B cell (primary cell): Measurements from ENCODE around the gene CLASRP. TPM values are rescaled to one million over a fixed set of nuclear protein-coding genes. Genes with fewer than 3 reads are reported as not detected.
A peak's percentile ranks its signal among the peaks of the same experiment; 100 is the strongest.

Experiments used
- ATAC-seq: fragments of 200-7000 bp; cut with Tn5 transposase; one replicate; pipeline ENCODE4 v1.10.0; 2021; ENCODE audit warnings: low read depth, mild to moderate bottlenecking, moderate number of reproducible peaks, moderate library complexity
- CTCF ChIA-PET: fragments of 350-600 bp; sonication (Branson Sonifier 250); formaldehyde crosslinking; loops from one replicate; lab custom pipeline; 2021; ENCODE audit warnings: antibody characterized with exemption, inconsistent platforms; lab: Charles Lee
- POLR2A ChIA-PET: fragments of 350-600 bp; sonication (Branson Sonifier 250); formaldehyde crosslinking; loops from one replicate; lab custom pipeline; 2021; ENCODE audit warnings: antibody characterized with exemption; lab: Charles Lee
- DNase-seq: peaks from one replicate; pipeline ENCODE4 v3.0.0; 2013
- H2AFZ ChIP-seq: 2 replicates; pipeline ENCODE4 v1.6.1; 2012; ENCODE audit warnings: mild to moderate bottlenecking, low read depth, low read length; ENCODE audit not compliant: insufficient read depth, poor library complexity, severe bottlenecking
- H3K27ac ChIP-seq, 2 donors: 1 replicate in 1 of 2; 2 replicates in 1 of 2; pipeline ENCODE4 v1.5.1; 2012 to 2013; ENCODE audit warnings: low read length in 2 of 2, mild to moderate bottlenecking in 2 of 2, moderate library complexity in 1 of 2
- H3K27me3 ChIP-seq, 4 experiments: fragments of 200-600 bp in 1 of 4; sonication (generic) in 1 of 4; replicated peaks in 1 of 4; 1 replicate in 2 of 4; 2 replicates in 2 of 4; pipeline versions ENCODE4 v1.6.1 to v1.7.0; 2013 to 2016; ENCODE audit warnings: low read length in 3 of 4, mild to moderate bottlenecking in 2 of 4, mixed read lengths in 1 of 4, moderate library complexity in 1 of 4; ENCODE audit not compliant: insufficient read depth in 4 of 4, control insufficient read depth in 3 of 4; ENCODE audit errors: control extremely low read depth in 1 of 4
- H3K36me3 ChIP-seq, 2 experiments: replicated peaks in 1 of 2; 1 replicate in 1 of 2; 2 replicates in 1 of 2; pipeline versions ENCODE4 v1.6.1 to v1.7.1; 2013; ENCODE audit warnings: low read length in 1 of 2; ENCODE audit not compliant: insufficient read depth in 2 of 2, control insufficient read depth in 1 of 2; ENCODE audit errors: control extremely low read depth in 1 of 2, extremely low read depth in 1 of 2
- H3K4me1 ChIP-seq, 2 donors: fragments of 200-600 bp in 1 of 2; sonication (generic) in 1 of 2; 1 replicate in 1 of 2; 2 replicates in 1 of 2; pipeline versions ENCODE4 v1.5.1 to v1.6.1; 2013 to 2017; ENCODE audit warnings: low read length in 2 of 2; ENCODE audit not compliant: control insufficient read depth in 2 of 2, insufficient read depth in 2 of 2
- H3K4me2 ChIP-seq: replicated peaks from 2 replicates; pipeline ENCODE3; 2012; ENCODE audit warnings: mild to moderate bottlenecking, low read depth, low read length; ENCODE audit not compliant: poor library complexity, severe bottlenecking
- H3K4me3 ChIP-seq, 5 experiments: fragments of 200-600 bp in 1 of 5; sonication (generic) in 1 of 5; 1 replicate in 3 of 5; 2 replicates in 2 of 5; pipeline versions ENCODE4 v1.5.1 to v1.7.0; 2011 to 2016; ENCODE audit warnings: low read length in 4 of 5, mild to moderate bottlenecking in 4 of 5, low read depth in 2 of 5, control low read depth in 1 of 5, moderate library complexity in 1 of 5; ENCODE audit not compliant: insufficient read depth in 1 of 5; ENCODE audit errors: control extremely low read depth in 1 of 5, extremely low read depth in 1 of 5
- H3K79me2 ChIP-seq: fragments of 200-600 bp; sonication (generic); one replicate; pipeline ENCODE4 v1.6.0; 2016; ENCODE audit warnings: low read length; ENCODE audit not compliant: control insufficient read depth, insufficient read depth
- H3K9ac ChIP-seq: fragments of 200-600 bp; sonication (generic); 2 replicates; pipeline ENCODE4 v1.6.1; 2017; ENCODE audit warnings: mild to moderate bottlenecking, low read length, moderate library complexity
- H3K9me3 ChIP-seq, 3 donors: one replicate each; pipeline versions ENCODE4 v1.6.1 to v1.7.1; 2013; ENCODE audit warnings: low read length in 2 of 3; ENCODE audit not compliant: control insufficient read depth in 2 of 3, insufficient read depth in 1 of 3; ENCODE audit errors: control extremely low read depth in 1 of 3
- H4K20me1 ChIP-seq: 2 replicates; pipeline ENCODE4 v1.6.0; 2012; ENCODE audit warnings: mild to moderate bottlenecking, low read length; ENCODE audit not compliant: insufficient read depth, control insufficient read depth, poor library complexity, severe bottlenecking
- H3K27ac Mint-ChIP-seq: one replicate; pipeline ENCODE4 v1.8.0; 2021; ENCODE audit warnings: mixed read lengths
- H3K27me3 Mint-ChIP-seq: one replicate; pipeline ENCODE4 v1.8.0; 2021; ENCODE audit warnings: mixed read lengths
- H3K4me1 Mint-ChIP-seq: one replicate; pipeline ENCODE4 v1.8.0; 2021; ENCODE audit warnings: mixed read lengths
- H3K4me3 Mint-ChIP-seq: one replicate; pipeline ENCODE4 v1.8.0; 2021; ENCODE audit warnings: mixed read lengths
- H3K9me3 Mint-ChIP-seq: one replicate; pipeline ENCODE4 v1.8.0; 2022; ENCODE audit warnings: mixed read lengths; ENCODE audit not compliant: insufficient read depth
- CTCF ChIP-seq: fragments of 200-600 bp; IDR thresholded peaks from one replicate; pipeline ENCODE4 v1.8.0; 2022; ENCODE audit warnings: antibody characterized with exemption, mild to moderate bottlenecking
- EZH2 ChIP-seq: IDR thresholded peaks from 2 replicates; pipeline ENCODE4 v1.6.1; 2012; ENCODE audit warnings: borderline replicate concordance, low read depth, mild to moderate bottlenecking, moderate library complexity, low read length; ENCODE audit not compliant: insufficient read depth, poor library complexity, severe bottlenecking
- WGBS: methylation state at CpG from one replicate; pipeline ENCODE4 v1.1.5; 2013; ENCODE audit warnings: missing lambda C conversion rate; ENCODE audit not compliant: insufficient coverage; 5-methylcytosine and 5-hydroxymethylcytosine counted together
- intact Hi-C: fragments of 100-400 bp; cut with micrococcal nuclease; formaldehyde crosslinking; loops from one replicate; pipeline ENCODE4 v1.10.0; 2022
- polyA plus RNA-seq: library from polyadenylated mRNA; depleted of rRNA; stranded (reverse); fragments of >200 nt; gene quantifications from 2 replicates; pipeline ENCODE4 v1.2.3, GENCODE V29; 2012
- total RNA-seq, 2 donors: library from RNA; stranded (reverse); fragments of 120-200 nt in 1 of 2; gene quantifications; 1 replicate in 1 of 2; 2 replicates in 1 of 2; pipeline versions ENCODE4 v1.2.3 to v1.2.4, GENCODE V29; 2013 to 2022

The CLASRP gene
- total and polyA plus RNA-seq, 2 donors (not counting 1 experiment from before 2014, with no cell fraction given), result 234 to 285 TPM

- Histone ChIP-seq H2AFZ (no peak overlapping the region), H3K4me3 (no peak overlapping the region), H3K4me1 (peaks cover 63 to 68% of the 10 kb centered on the region in 2 donors), H3K27ac (peak overlapping the region; percentile 25 to 57), H3K36me3 (peaks cover 0 to 63% of the 10 kb centered on the region in 2 experiments), H3K27me3 (no peaks in the 10 kb centered on the region), H3K79me2 (peaks cover 97% of the 10 kb centered on the region), H3K4me2 (peak overlapping the region; percentile 79), H4K20me1 (peaks cover 30% of the 10 kb centered on the region), H3K9me3 (no peaks in the 10 kb centered on the region), H3K9ac (no peak overlapping the region)
- H3K27me3 Mint-ChIP-seq, result no peaks in the 10 kb centered on the region
- peaks cover 68% of the 10 kb centered on the region for H3K4me1 Mint-ChIP-seq
- WGBS, result 94% methylated on average over 12 of the region's 14 CpGs
- ChIA-PET CTCF (interaction anchor here (1.0 to 4.7 kb wide), 4 partner anchors 12 to 29 kb away, joined by 3 to 21 read pairs (median 6); no protein-coding TSS in a partner anchor), POLR2A (no interaction called here)
- peak overlapping the region; percentile 44 for H3K4me3 Mint-ChIP-seq
- ATAC-seq (no peak), DNase-seq (no peak)
- TF ChIP-seq EZH2 (no peak), CTCF (no peak)
- peak overlapping the region; percentile 89 for H3K27ac Mint-ChIP-seq
- H3K9me3 Mint-ChIP-seq, result no peaks in the 10 kb centered on the region
- intact Hi-C loops, result no loop called here
Observed at GRCh38 chr19:45045671-45046353, 7.0 kb downstream of the CLASRP start.

GRCh38 chr19:45046355-45046754, 7.5 kb downstream of the CLASRP start:
- peaks cover 67% of the 10 kb centered on the region for H3K4me1 Mint-ChIP-seq
- H3K4me2 ChIP-seq, result peak overlapping the region; percentile 79

More at GRCh38 chr19:45046355-45046754, 7.5 kb downstream of the CLASRP start:
- Histone ChIP-seq H3K27ac (peak overlapping the region; percentile 25 to 57), H4K20me1 (peaks cover 24% of the 10 kb centered on the region), H3K27me3 (no peaks in the 10 kb centered on the region), H3K36me3 (peaks cover 0 to 60% of the 10 kb centered on the region in 2 experiments), H3K4me3 (no peak overlapping the region), H3K4me1 (peaks cover 63 to 68% of the 10 kb centered on the region in 2 donors), H3K9me3 (no peaks in the 10 kb centered on the region), H2AFZ (no peak overlapping the region), H3K9ac (peak overlapping the region; percentile 65), H3K79me2 (peaks cover 97% of the 10 kb centered on the region)
- H3K9me3 Mint-ChIP-seq, result no peaks in the 10 kb centered on the region
- WGBS, result 92% methylated on average over 6 of the region's 7 CpGs
- no peak for TF ChIP-seq EZH2
- no peak for TF ChIP-seq CTCF
- CTCF ChIA-PET, result interaction anchor here (1.0 to 4.7 kb wide), 10 partner anchors 11 to 203 kb away, joined by 3 to 21 read pairs (median 3); partner anchors contain the start of genes PPP1R37 and RELB
- H3K27me3 Mint-ChIP-seq, result no peaks in the 10 kb centered on the region
- ATAC-seq (no peak), DNase-seq (no peak)
- H3K27ac Mint-ChIP-seq, result peak overlapping the region; percentile 89
- H3K4me3 Mint-ChIP-seq, result peak overlapping the region; percentile 47
- intact Hi-C loops, result no loop called here
- POLR2A ChIA-PET, result interaction anchor here (1.2 kb wide), 1 partner anchor 13 kb away, joined by 6 read pairs; no protein-coding TSS in a partner anchor
